GM19467 (cell line): ENCODE results near the gene RASSF3.

ENCODE experiments used
- ATAC-seq: cut with Tn5 transposase; IDR thresholded peaks from one replicate; pipeline ENCODE4 v1.9.1; 2021; ENCODE audit warnings: mild to moderate bottlenecking, moderate library complexity; ENCODE audit not compliant: unreplicated experiment

RASSF3 gene

DNA sequence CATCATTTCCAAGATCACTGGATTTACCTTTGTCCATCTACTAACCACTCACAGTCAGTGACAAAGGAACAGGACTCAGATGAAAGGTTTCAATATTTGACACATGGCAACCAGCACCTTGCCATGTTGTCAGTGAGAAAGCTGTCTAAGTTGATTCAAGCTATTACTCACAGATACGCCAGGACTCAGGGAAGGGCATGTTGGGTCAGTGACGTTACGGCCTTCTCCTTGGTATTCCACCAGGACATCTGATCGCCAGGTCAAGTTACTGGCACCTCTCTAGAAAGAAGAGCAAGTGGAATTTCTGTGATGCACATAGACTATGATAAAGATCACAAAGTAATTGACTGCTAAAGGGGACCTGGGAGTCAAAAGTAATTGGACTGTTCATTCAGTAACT lies 112.5 kb downstream of the RASSF3 start:
- no peak for ATAC-seq

- ATAC-seq: no peak
These were observed 113.3 kb downstream of the RASSF3 start for GRCh38 chr12:64723630-64724029.

DNA sequence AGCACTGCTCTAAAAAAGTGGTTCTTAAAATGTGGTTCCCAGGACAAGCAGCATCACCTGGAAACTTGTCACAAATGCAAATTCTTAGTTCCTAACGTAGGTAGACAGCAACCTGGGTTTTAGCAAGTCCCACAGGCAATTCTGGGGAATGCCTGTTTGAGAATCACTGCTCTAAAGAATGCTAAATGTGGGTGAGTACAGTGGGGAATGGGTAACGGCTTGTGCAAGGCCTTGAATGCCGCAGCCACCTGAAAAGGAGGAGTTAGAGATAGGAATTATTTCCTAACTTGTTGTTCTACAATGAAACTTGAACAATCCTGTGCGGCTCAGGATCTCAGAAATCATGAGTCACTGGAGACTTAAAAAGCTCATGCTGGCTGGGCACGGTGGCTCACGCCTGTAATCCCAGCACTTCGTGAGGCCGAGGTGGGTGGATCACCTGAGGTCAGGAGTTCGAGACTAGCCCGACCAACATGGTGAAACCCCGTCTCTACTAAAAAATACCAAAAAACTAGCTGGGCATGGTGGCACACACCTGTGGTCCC lies 114.0 kb downstream of the RASSF3 start:
- no peak for ATAC-seq

- no peak for ATAC-seq
These were observed 119.8 kb downstream of the RASSF3 start for GRCh38 chr12:64729909-64730587.

- ATAC-seq: no peak
These were observed 120.3 kb downstream of the RASSF3 start for GRCh38 chr12:64730588-64730969.

DNA sequence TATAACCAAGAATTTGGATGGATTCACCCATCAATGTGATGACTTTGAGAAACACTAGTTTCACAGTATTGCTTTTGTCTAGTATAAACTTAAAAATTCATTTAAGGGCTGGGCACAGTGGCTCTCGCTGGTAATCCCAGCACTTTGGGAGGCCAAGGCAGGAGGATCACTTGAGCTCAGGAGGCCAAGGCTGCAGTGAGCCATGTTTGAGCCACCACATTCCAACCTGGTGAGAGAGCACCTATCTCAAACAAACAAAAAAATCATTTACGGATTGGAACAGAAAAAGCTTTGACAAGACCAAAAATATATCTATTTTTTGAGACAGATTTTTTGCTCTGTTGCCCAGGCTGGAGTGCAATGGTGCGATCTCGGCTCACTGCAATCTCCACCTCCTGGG lies 121.4 kb downstream of the RASSF3 start:
- ATAC-seq: no peak

DNA sequence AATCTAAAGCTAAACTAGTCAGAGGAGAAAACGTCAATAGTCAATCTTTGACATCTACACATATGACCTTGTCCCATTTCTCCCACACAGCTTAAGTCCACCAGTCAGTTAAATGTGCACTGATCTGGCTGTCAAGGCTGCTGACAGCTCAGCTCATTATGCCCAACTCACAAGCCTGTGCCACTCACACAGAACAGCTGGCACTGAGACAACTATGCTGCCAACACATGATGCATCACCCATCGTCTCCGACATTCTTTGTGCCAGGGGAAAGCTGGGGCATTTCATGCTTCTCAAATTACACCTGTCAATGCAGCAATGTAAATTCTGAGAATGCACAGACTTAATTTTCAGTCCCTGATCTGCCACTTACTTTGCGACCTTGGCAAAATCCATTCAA lies 123.6 kb downstream of the RASSF3 start:
- no peak for ATAC-seq

GRCh38 chr12:64735442-64735841 lies 125.1 kb downstream of the RASSF3 start:
- ATAC-seq: no peak

DNA sequence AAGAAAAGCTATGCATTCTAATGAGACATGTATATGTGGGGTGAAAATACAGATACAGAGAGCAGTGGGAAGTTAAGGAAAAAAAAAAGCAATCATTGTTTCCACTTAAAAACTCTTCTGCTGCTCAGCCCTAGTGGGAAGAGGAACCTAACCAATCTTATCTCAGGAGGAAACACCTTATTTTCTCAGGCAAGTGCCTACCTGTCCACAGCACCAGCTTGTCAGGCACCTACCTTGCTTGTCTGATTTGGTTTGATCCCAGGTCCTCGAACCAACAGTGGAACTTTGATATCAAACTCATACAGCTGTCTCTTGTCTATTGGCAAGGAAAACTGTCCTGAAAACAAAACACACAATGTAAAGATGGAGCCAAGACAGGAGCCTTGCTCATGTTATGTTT lies 126.5 kb downstream of the RASSF3 start:
- no peak for ATAC-seq

- ATAC-seq: no peak
These were observed 127.2 kb downstream of the RASSF3 start for GRCh38 chr12:64737539-64737938.

- no peak for ATAC-seq
These were observed 129.5 kb downstream of the RASSF3 start for GRCh38 chr12:64739778-64740177.

- no peak for ATAC-seq
These were observed 130.4 kb downstream of the RASSF3 start for GRCh38 chr12:64740646-64741045.

DNA sequence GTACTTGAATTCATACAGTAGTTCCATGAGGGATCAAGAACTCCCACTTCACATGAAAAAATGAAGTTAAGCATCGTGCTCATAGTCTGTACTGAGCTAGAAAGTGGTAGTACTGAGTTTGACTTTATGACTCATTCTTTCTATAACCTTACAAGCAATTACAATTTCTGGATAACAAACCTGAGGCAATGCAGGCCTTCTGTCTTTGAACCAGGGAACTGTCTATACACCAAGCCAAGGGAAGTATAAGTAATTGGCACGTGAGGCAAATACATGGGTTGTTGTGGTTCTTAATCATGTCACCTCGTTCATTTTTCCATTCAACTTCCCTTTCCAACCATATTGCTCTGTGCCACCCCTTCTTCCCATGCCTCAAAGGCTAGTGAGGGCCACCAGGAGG lies 132.1 kb downstream of the RASSF3 start:
- no peak for ATAC-seq

DNA sequence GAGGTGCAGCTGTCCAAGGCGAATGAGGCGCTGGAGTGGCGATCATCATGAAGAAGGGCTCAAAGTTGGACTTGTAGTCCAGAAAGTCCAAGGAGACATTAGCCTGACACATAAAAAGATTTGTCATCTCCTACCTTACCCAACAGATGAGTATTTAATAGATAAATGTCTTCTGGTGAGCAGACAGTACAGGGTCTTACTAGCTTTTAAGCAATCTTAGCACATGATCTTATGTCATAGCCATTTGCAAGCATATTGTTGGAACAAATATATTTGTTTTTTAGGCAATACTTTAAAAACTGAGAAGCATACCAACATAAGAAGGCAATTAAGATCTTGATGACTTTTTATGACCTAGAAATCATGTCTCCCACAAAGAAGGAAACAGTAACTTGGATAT lies 132.9 kb downstream of the RASSF3 start:
- ATAC-seq: no peak

DNA sequence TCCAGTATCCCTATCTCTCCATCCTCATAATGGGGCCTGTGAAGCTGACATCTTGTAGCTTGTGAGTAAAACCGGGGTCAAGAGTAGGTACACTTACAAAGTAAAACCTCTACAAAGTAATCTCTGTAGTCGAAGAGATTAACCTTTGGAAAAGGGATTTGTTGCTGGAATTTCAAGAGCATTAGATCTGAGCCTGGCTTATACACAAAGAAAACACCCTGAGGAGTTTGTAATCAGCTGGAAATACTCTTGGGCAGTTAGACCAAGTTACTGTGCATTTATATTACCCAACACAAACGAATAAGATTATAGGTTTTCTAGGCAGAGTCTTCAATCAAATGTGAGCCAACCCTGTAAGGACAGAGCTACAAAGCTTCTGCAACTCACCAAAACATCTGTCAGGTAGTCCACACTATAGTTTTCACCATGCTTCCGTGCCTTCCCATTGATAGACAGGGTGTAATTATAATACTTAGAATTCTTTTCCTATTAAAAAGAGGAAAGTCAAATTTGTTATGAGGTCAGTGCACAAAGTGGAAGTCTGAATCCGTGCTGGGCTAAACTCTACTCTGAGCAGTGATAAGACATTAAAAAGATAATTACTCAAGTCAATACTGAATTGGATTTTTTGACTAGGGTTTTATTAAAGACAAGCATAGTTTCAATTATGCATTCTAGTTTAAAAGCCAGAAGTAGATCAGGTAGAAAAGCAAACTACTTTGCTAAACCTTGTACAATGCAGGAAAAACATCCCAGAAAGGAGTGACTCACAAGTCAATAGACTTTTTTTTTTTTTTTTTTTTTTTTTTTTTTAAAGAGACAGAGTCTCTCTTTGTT lies 134.3 kb downstream of the RASSF3 start:
- ATAC-seq: no peak

GRCh38 chr12:64745259-64745807 lies 135.0 kb downstream of the RASSF3 start:
- ATAC-seq: no peak

GRCh38 chr12:64745980-64746379 lies 135.7 kb downstream of the RASSF3 start:
- ATAC-seq: no peak

GRCh38 chr12:64746663-64747062 lies 136.4 kb downstream of the RASSF3 start:
- no peak for ATAC-seq
